ENCODE data around the gene POU6F2. TPM values are rescaled to one million over a fixed set of nuclear protein-coding genes. Genes with fewer than 3 reads are reported as not detected.

Gene POU6F2
- total RNA-seq, 1 donor from 2014 or later: 9.2 TPM

GRCh38 chr7:39084349-39084748, 106.6 kb downstream of the POU6F2 start:
- TF ChIP-seq CTCF (IDR thresholded peaks at IDR 0.05; ENCODE audit: unreplicated experiment): no peak
- H3K4me3 Mint-ChIP-seq: no peak overlapping the region
- H3K27me3 Mint-ChIP-seq (ENCODE audit: low read depth): peaks cover 5% of the 10 kb centered on the region
- H3K4me1 Mint-ChIP-seq: peaks cover 26% of the 10 kb centered on the region
- H3K36me3 Mint-ChIP-seq: no peaks in the 10 kb centered on the region
- H3K27ac Mint-ChIP-seq: no peak overlapping the region
- no peak for DNase-seq (ENCODE audit: low spot score in 2 of 2, unreplicated experiment in 2 of 2)
- H3K9me3 Mint-ChIP-seq: no peaks in the 10 kb centered on the region

GRCh38 chr7:39085189-39085588, 107.5 kb downstream of the POU6F2 start:
- Mint-ChIP-seq H3K9me3 (no peaks in the 10 kb centered on the region), H3K27ac (no peak overlapping the region), H3K4me3 (peak overlapping the region; percentile 65), H3K36me3 (no peaks in the 10 kb centered on the region), H3K27me3 (ENCODE audit: low read depth) (peaks cover 5% of the 10 kb centered on the region), H3K4me1 (peaks cover 28% of the 10 kb centered on the region)
- no peak for DNase-seq (ENCODE audit: low spot score in 2 of 2, unreplicated experiment in 2 of 2)
- TF ChIP-seq CTCF (IDR thresholded peaks at IDR 0.05; ENCODE audit: unreplicated experiment): no peak

GRCh38 chr7:39085590-39086049, 107.9 kb downstream of the POU6F2 start:
- peaks cover 28% of the 10 kb centered on the region for H3K4me1 Mint-ChIP-seq
- H3K27me3 Mint-ChIP-seq (ENCODE audit: low read depth): peaks cover 5% of the 10 kb centered on the region
- H3K9me3 Mint-ChIP-seq: no peaks in the 10 kb centered on the region
- H3K4me3 Mint-ChIP-seq: peak overlapping the region; percentile 65
- no peak for TF ChIP-seq CTCF (IDR thresholded peaks at IDR 0.05; ENCODE audit: unreplicated experiment)
- H3K27ac Mint-ChIP-seq: no peak overlapping the region
- H3K36me3 Mint-ChIP-seq: no peaks in the 10 kb centered on the region
- no peak for DNase-seq (ENCODE audit: low spot score in 2 of 2, unreplicated experiment in 2 of 2)

GRCh38 chr7:39086638-39087360, 109.1 kb downstream of the POU6F2 start:
- no peak for DNase-seq (ENCODE audit: low spot score in 2 of 2, unreplicated experiment in 2 of 2)
- no peak for TF ChIP-seq CTCF (IDR thresholded peaks at IDR 0.05; ENCODE audit: unreplicated experiment)
- H3K27ac Mint-ChIP-seq: no peak overlapping the region
- no peaks in the 10 kb centered on the region for H3K9me3 Mint-ChIP-seq
- peak overlapping the region; percentile 65 for H3K4me3 Mint-ChIP-seq
- H3K27me3 Mint-ChIP-seq (ENCODE audit: low read depth): peaks cover 5% of the 10 kb centered on the region
- H3K36me3 Mint-ChIP-seq: no peaks in the 10 kb centered on the region
- peaks cover 36% of the 10 kb centered on the region for H3K4me1 Mint-ChIP-seq

- peak overlapping the region; percentile 69 for H3K27ac Mint-ChIP-seq
- H3K4me3 Mint-ChIP-seq: no peak overlapping the region
- H3K36me3 Mint-ChIP-seq: no peaks in the 10 kb centered on the region
- no peak for TF ChIP-seq CTCF (IDR thresholded peaks at IDR 0.05; ENCODE audit: unreplicated experiment)
- peaks cover 29% of the 10 kb centered on the region for H3K4me1 Mint-ChIP-seq
- DNase-seq (ENCODE audit: low spot score in 2 of 2, unreplicated experiment in 2 of 2): no peak
- H3K9me3 Mint-ChIP-seq: no peaks in the 10 kb centered on the region
- peaks cover 5% of the 10 kb centered on the region for H3K27me3 Mint-ChIP-seq (ENCODE audit: low read depth)
Observed at GRCh38 chr7:39088730-39089593, 111.3 kb downstream of the POU6F2 start.

All from mesothelial cell of epicardium (in vitro differentiated cells).